HepG2 (cell line): ENCODE data around the gene KCNF1. TPM values are rescaled to one million over a fixed set of nuclear protein-coding genes. Genes with fewer than 3 reads are reported as not detected.

Experiments
- CBFB ChIP-seq: sonication (generic); formaldehyde crosslinking; IDR thresholded peaks from 2 replicates; pipeline ENCODE4 v1.4.0; 2020; ENCODE audit warnings: missing genetic modification reagents
- DPF2 ChIP-seq: sonication (generic); formaldehyde crosslinking; IDR thresholded peaks from 2 replicates; pipeline ENCODE4 v1.4.0; 2020; ENCODE audit warnings: mild to moderate bottlenecking, low read depth, missing genetic modification reagents, borderline replicate concordance
- ERF ChIP-seq: IDR thresholded peaks from 2 replicates; pipeline ENCODE4 v1.6.1; 2018; ENCODE audit warnings: missing biosample characterization, missing genetic modification reagents
- FOXA1 ChIP-seq, 2 experiments: fragments of 450-650 bp in 1 of 2; sonication (generic) in 1 of 2; formaldehyde crosslinking in 1 of 2; IDR thresholded peaks; 2 replicates each; pipeline versions ENCODE4 v1.4.0 to v1.6.1; 2016 to 2020; ENCODE audit warnings: missing genetic modification reagents in 1 of 2
- HDAC2 ChIP-seq: sonication (generic); formaldehyde crosslinking; IDR thresholded peaks from 2 replicates; pipeline ENCODE4 v1.4.0; 2020; ENCODE audit warnings: missing genetic modification reagents
- KLF6 ChIP-seq: IDR thresholded peaks from 2 replicates; pipeline ENCODE4 v1.8.0; 2016; ENCODE audit warnings: missing biosample characterization, missing genetic modification reagents
- NPAS2 ChIP-seq: sonication (generic); formaldehyde crosslinking; IDR thresholded peaks from 2 replicates; pipeline ENCODE4 v1.8.0; 2022; ENCODE audit warnings: mild to moderate bottlenecking, missing genetic modification reagents, borderline replicate concordance
- RXRA ChIP-seq: sonication (generic); formaldehyde crosslinking; IDR thresholded peaks from 2 replicates; pipeline ENCODE4 v1.5.1; 2020; ENCODE audit warnings: missing genetic modification reagents
- SAFB2 ChIP-seq: sonication (generic); formaldehyde crosslinking; IDR thresholded peaks from 2 replicates; pipeline ENCODE4 v1.5.1; 2020; ENCODE audit warnings: missing genetic modification reagents, low read depth, mild to moderate bottlenecking, borderline replicate concordance
- SMARCC2 ChIP-seq: fragments of 450-650 bp; IDR thresholded peaks from 2 replicates; pipeline ENCODE4 v1.6.1; 2017; ENCODE audit warnings: antibody characterized with exemption, mild to moderate bottlenecking
- TBL1XR1 ChIP-seq: fragments of 150-350 bp; IDR thresholded peaks from 2 replicates; pipeline ENCODE4 v1.6.1; 2014; ENCODE audit warnings: borderline replicate concordance, low read length; ENCODE audit not compliant: partially characterized antibody
- ZNF777 ChIP-seq: sonication (generic); formaldehyde crosslinking; IDR thresholded peaks from 2 replicates; pipeline ENCODE4 v1.4.0; 2020; ENCODE audit warnings: missing genetic modification reagents
- polyA plus RNA-seq, 8 experiments: library from polyadenylated mRNA; depleted of rRNA in 3 of 8; stranded (reverse) in 7 of 8; unstranded in 1 of 8; fragments of >200 nt; fragmentation: Illumina TruSeq in 4 of 8; extraction: Trizol in 4 of 8; gene quantifications; 2 replicates each; pipeline versions ENCODE4 v1.2.1 to v1.2.3, GENCODE V29; 2011 to 2016; ENCODE audit warnings: low read depth in 4 of 8, missing spikeins in 1 of 8, mixed read lengths in 1 of 8; ENCODE audit not compliant: insufficient read depth in 1 of 8
- total RNA-seq, 5 experiments: library from RNA; depleted of rRNA; stranded (reverse); fragments of >200 nt; fragmentation: Illumina TruSeq; extraction: Trizol; gene quantifications; 2 replicates each; pipeline ENCODE4 v1.2.3, GENCODE V29; 2016; ENCODE audit warnings: low read depth in 1 of 5
- TF ChIP-seq, protein P1 (sequence below): sonication (generic); formaldehyde crosslinking; IDR thresholded peaks from 2 replicates; pipeline ENCODE4 v1.8.0; 2022; ENCODE audit warnings: mild to moderate bottlenecking, missing genetic modification reagents; ENCODE audit not compliant: insufficient replicate concordance
- TF ChIP-seq, protein P2 (sequence below): fragments of 450-650 bp; IDR thresholded peaks from 2 replicates; pipeline ENCODE4 v1.6.1; 2016
- TF ChIP-seq, protein P3 (sequence below), 2 experiments: fragments of 450-650 bp in 1 of 2; sonication (generic) in 1 of 2; formaldehyde crosslinking in 1 of 2; IDR thresholded peaks; 2 replicates each; pipeline versions ENCODE4 v1.6.1 to v1.8.0; 2016 to 2022; ENCODE audit warnings: antibody characterized with exemption in 1 of 2, mild to moderate bottlenecking in 1 of 2, missing genetic modification reagents in 1 of 2
- TF ChIP-seq, protein P4 (sequence below): sonication (generic); formaldehyde crosslinking; IDR thresholded peaks from 2 replicates; pipeline ENCODE4 v1.4.0; 2020; ENCODE audit warnings: mild to moderate bottlenecking, missing genetic modification reagents

KCNF1 gene
- total and polyA plus RNA-seq, 2 of the 13 experiments (the other 11 are each of a cell fraction or from before 2014, with no cell fraction given) = 0.09 to 0.12 TPM

DNA sequence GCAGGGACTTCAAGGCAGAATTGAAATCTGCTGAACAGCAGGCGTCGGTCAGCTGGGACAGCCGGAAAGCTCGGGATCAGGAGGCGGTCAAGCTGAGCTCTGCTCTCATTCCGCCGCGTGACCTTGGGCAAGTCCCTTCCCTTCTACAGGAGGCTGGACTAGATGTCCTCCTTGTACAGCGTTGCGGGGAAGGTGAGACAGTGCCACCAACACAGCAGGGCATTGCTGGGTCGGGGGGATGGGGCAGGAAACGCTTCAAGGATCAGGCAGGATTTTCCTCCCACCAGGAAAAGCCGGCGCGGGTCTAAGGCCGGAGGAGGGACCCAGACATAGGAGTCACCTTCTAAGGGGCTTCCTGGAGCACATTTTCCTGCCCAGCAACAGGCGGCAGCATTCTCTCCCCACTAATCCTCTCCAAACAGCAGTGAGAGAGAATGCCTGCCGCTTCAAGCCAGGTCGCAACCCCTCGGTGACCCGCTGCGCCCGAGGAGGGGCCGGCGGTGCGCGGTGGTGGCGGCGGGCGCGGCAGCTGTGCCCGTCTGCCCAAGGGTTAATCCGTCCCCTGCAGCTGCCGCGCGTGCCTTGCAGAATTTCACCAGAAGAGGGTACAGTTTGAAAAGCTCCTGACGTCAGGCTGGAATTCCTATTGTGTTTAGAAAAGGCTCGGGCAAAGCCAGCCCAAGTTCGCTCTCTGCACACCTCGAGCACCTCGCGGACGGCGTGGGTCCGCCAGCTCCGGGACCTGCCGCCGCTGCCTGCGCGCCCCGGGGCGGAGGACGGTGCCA, at the start of gene KCNF1 (continued):
- TF ChIP-seq, protein P1, sequence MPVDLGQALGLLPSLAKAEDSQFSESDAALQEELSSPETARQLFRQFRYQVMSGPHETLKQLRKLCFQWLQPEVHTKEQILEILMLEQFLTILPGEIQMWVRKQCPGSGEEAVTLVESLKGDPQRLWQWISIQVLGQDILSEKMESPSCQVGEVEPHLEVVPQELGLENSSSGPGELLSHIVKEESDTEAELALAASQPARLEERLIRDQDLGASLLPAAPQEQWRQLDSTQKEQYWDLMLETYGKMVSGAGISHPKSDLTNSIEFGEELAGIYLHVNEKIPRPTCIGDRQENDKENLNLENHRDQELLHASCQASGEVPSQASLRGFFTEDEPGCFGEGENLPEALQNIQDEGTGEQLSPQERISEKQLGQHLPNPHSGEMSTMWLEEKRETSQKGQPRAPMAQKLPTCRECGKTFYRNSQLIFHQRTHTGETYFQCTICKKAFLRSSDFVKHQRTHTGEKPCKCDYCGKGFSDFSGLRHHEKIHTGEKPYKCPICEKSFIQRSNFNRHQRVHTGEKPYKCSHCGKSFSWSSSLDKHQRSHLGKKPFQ (CRISPR knock-in tag) = no peak
- TF ChIP-seq NPAS2 (CRISPR knock-in tag) (no peak), ERF (no peak), SAFB2 (CRISPR knock-in tag) (no peak), FOXA1 (IDR thresholded peaks at IDR 0.05) (no peak), FOXA1 (CRISPR knock-in tag; IDR thresholded peaks at IDR 0.05) (no peak), KLF6 (CRISPR knock-in tag) (no peak), TBL1XR1 (no peak), DPF2 (no peak), RXRA (no peak; the same call in 1 of the 2 replicates), HDAC2 (CRISPR knock-in tag) (0 out of 2 replicates have a peak, but pooled peaks have one; percentile 24), SMARCC2 (no peak), ZNF777 (CRISPR knock-in tag) (peak; percentile 38; the same call in 1 of the 2 replicates), CBFB (CRISPR knock-in tag) (peak; percentile 35; the same call in 1 of the 2 replicates)
- TF ChIP-seq, protein P2, sequence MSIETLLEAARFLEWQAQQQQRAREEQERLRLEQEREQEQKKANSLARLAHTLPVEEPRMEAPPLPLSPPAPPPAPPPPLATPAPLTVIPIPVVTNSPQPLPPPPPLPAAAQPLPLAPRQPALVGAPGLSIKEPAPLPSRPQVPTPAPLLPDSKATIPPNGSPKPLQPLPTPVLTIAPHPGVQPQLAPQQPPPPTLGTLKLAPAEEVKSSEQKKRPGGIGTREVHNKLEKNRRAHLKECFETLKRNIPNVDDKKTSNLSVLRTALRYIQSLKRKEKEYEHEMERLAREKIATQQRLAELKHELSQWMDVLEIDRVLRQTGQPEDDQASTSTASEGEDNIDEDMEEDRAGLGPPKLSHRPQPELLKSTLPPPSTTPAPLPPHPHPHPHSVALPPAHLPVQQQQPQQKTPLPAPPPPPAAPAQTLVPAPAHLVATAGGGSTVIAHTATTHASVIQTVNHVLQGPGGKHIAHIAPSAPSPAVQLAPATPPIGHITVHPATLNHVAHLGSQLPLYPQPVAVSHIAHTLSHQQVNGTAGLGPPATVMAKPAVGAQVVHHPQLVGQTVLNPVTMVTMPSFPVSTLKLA = no peak
- TF ChIP-seq, protein P3, sequence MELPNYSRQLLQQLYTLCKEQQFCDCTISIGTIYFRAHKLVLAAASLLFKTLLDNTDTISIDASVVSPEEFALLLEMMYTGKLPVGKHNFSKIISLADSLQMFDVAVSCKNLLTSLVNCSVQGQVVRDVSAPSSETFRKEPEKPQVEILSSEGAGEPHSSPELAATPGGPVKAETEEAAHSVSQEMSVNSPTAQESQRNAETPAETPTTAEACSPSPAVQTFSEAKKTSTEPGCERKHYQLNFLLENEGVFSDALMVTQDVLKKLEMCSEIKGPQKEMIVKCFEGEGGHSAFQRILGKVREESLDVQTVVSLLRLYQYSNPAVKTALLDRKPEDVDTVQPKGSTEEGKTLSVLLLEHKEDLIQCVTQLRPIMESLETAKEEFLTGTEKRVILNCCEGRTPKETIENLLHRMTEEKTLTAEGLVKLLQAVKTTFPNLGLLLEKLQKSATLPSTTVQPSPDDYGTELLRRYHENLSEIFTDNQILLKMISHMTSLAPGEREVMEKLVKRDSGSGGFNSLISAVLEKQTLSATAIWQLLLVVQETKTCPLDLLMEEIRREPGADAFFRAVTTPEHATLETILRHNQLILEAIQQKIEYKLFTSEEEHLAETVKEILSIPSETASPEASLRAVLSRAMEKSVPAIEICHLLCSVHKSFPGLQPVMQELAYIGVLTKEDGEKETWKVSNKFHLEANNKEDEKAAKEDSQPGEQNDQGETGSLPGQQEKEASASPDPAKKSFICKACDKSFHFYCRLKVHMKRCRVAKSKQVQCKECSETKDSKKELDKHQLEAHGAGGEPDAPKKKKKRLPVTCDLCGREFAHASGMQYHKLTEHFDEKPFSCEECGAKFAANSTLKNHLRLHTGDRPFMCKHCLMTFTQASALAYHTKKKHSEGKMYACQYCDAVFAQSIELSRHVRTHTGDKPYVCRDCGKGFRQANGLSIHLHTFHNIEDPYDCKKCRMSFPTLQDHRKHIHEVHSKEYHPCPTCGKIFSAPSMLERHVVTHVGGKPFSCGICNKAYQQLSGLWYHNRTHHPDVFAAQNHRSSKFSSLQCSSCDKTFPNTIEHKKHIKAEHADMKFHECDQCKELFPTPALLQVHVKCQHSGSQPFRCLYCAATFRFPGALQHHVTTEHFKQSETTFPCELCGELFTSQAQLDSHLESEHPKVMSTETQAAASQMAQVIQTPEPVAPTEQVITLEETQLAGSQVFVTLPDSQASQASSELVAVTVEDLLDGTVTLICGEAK (IDR thresholded peaks at IDR 0.05) = no peak
- TF ChIP-seq, protein P3 (CRISPR knock-in tag; IDR thresholded peaks at IDR 0.05) = no peak
- TF ChIP-seq, protein P4, sequence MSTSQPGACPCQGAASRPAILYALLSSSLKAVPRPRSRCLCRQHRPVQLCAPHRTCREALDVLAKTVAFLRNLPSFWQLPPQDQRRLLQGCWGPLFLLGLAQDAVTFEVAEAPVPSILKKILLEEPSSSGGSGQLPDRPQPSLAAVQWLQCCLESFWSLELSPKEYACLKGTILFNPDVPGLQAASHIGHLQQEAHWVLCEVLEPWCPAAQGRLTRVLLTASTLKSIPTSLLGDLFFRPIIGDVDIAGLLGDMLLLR (CRISPR knock-in tag) = no peak
